Measurements from ENCODE around the gene OCSTAMP. TPM values are rescaled to one million over a fixed set of nuclear protein-coding genes. Genes with fewer than 3 reads are reported as not detected.

Gene OCSTAMP
- total and polyA plus RNA-seq, 8 donors, result not detected

- Histone ChIP-seq H3K27me3 (no peaks in the 10 kb centered on the region), H3K4me3 (no peak overlapping the region), H3K4me1 (peaks cover 0 to 9% (median 7%) of the 10 kb centered on the region in 3 donors), H3K9me3 (no peaks in the 10 kb centered on the region), H3K36me3 (no peaks in the 10 kb centered on the region), H3K27ac (no peak overlapping the region)
- intact Hi-C loops (cut with DNase I), result no loop called here
- WGBS, 2 donors, result 75 to 85% methylated on average over 5 of the region's 5 CpGs
- no peak for FAIRE-seq
- no peak for TF ChIP-seq CTCF (IDR thresholded peaks at IDR 0.05)
- DNase-seq, result no peak
- ATAC-seq, result no peak
Observed at GRCh38 chr20:46570956-46571355, 20.5 kb upstream of the OCSTAMP start.

- H3K4me3 ChIP-seq, result no peak overlapping the region
- FAIRE-seq (no peak), ATAC-seq (no peak), DNase-seq (no peak)
- H3K4me1 ChIP-seq, result peaks cover 0 to 9% (median 7%) of the 10 kb centered on the region in 3 donors
- TF ChIP-seq CTCF (IDR thresholded peaks at IDR 0.05), result no peak
- no peaks in the 10 kb centered on the region for H3K36me3 ChIP-seq
- intact Hi-C loops (cut with DNase I), result no loop called here
- 81 to 88% methylated on average over 5 of the region's 5 CpGs for WGBS, 2 donors
- H3K27ac ChIP-seq, result no peak overlapping the region
- no peaks in the 10 kb centered on the region for H3K9me3 ChIP-seq
- H3K27me3 ChIP-seq, result no peaks in the 10 kb centered on the region
Observed at GRCh38 chr20:46569961-46570360, 19.5 kb upstream of the OCSTAMP start.

GRCh38 chr20:46568570-46569129 is 18.2 kb upstream of the OCSTAMP start:
- Histone ChIP-seq H3K27me3 (no peaks in the 10 kb centered on the region), H3K36me3 (no peaks in the 10 kb centered on the region), H3K27ac (peak overlapping the region in 1 of 4 donors; percentile 44), H3K9me3 (no peaks in the 10 kb centered on the region), H3K4me3 (no peak overlapping the region), H3K4me1 (peaks cover 0 to 9% (median 7%) of the 10 kb centered on the region in 3 donors)
- TF ChIP-seq CTCF (IDR thresholded peaks at IDR 0.05), result no peak
- intact Hi-C loops (cut with DNase I), result no loop called here
- peak; percentile 65 to 94 (median 92) for ATAC-seq
- DNase-seq, result peak in 5 of 6 donors; percentile 87 to 98 (median 95)
- 7 to 8% methylated on average over 10 of the region's 10 CpGs for WGBS, 2 donors
- FAIRE-seq, result no peak

GRCh38 chr20:46566125-46566524 is 15.7 kb upstream of the OCSTAMP start:
- ATAC-seq, result no peak
- Histone ChIP-seq H3K27ac (no peak overlapping the region), H3K36me3 (no peaks in the 10 kb centered on the region), H3K27me3 (no peaks in the 10 kb centered on the region), H3K4me1 (peaks cover 0 to 9% (median 7%) of the 10 kb centered on the region in 3 donors), H3K9me3 (no peaks in the 10 kb centered on the region), H3K4me3 (no peak overlapping the region)
- intact Hi-C loops (cut with DNase I), result no loop called here
- no peak for TF ChIP-seq CTCF (IDR thresholded peaks at IDR 0.05)
- no peak for DNase-seq
- WGBS, 2 donors, result 70 to 83% methylated on average over 10 of the region's 10 CpGs
- FAIRE-seq, result no peak

- H3K4me3 ChIP-seq, result no peak overlapping the region
- no peak for ATAC-seq
- WGBS, 2 donors, result 58 to 75% methylated on average over 7 of the region's 7 CpGs
- no peak for FAIRE-seq
- TF ChIP-seq CTCF (IDR thresholded peaks at IDR 0.05), result no peak
- no peaks in the 10 kb centered on the region for H3K36me3 ChIP-seq
- H3K9me3 ChIP-seq, result no peaks in the 10 kb centered on the region
- intact Hi-C loops (cut with DNase I), result no loop called here
- H3K27me3 ChIP-seq, result no peaks in the 10 kb centered on the region
- no peak overlapping the region for H3K27ac ChIP-seq
- DNase-seq, result no peak
- H3K4me1 ChIP-seq, result peaks cover 0 to 9% (median 7%) of the 10 kb centered on the region in 3 donors
Observed at GRCh38 chr20:46564241-46564957, 13.9 kb upstream of the OCSTAMP start.

Data from pancreas (tissue), 10 donors.